OCI-LY7 (cell line): ENCODE results near the gene PARD3.

ENCODE experiments used
- CTCF ChIP-seq: fragments of 200-600 bp; sonication (generic); conservative IDR thresholded peaks from 2 replicates; pipeline ENCODE4 v1.5.1; 2014; ENCODE audit warnings: mild to moderate bottlenecking, antibody characterized with exemption, low read length, moderate library complexity, mixed read lengths
- EZH2phosphoT487 ChIP-seq: fragments of 200-600 bp; sonication (generic); IDR thresholded peaks from 2 replicates; pipeline ENCODE4 v1.6.1; 2018; ENCODE audit warnings: low read depth, borderline replicate concordance, mild to moderate bottlenecking, mixed run types, antibody characterized with exemption, low read length, moderate library complexity, mixed read lengths

GRCh38 chr10:34125702-34126101, 689.4 kb downstream of the PARD3 start:
- TF ChIP-seq CTCF = no peak
- TF ChIP-seq EZH2phosphoT487 = no peak
